GM12801 (cell line): Measurements from ENCODE around the gene TGM6.

Source experiments
- CTCF ChIP-seq: IDR thresholded peaks from one replicate; pipeline ENCODE4 v1.5.1; 2011; ENCODE audit warnings: control low read depth; ENCODE audit not compliant: insufficient read length; ENCODE audit errors: extremely low read depth

The TGM6 gene

GRCh38 chr20:2363587-2363986 is 17.1 kb upstream of the TGM6 start:
- no peak for TF ChIP-seq CTCF

DNA sequence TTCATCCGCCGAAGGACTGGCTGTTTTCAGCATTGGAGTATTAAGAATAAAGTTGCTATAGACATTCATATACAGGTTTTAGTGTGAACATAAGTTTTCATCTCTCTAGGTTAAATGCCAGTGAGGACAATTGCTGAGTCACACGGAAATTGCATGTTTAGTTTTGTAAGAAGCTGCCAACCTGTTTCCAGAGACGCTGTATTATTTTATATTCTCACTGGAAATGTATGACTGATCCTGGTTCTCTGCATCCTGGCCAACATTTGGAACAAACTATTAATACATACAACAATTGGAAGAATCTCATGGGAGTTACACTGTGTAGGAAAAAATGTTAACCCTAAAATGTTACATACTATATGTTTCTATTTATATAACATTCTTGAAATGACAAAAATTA is 16.7 kb upstream of the TGM6 start:
- no peak for TF ChIP-seq CTCF

DNA sequence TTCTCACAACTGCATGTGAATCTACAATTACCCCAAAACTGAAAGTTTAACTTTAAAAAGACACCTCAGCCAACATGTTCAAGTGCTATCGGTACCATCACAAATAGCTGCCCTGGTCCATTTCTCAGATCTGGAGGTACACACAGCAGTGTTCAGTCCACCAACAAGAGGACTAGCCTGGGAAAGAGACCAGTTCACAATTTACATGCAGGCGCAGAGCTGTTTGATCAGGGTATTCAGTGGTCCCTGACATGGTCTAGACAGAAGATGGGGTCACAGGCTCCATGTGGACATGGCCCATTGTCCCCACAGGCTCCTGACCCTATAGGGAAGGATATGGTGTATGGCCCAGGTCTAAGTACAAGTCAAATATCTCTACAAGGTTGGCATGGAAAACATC is 15.6 kb upstream of the TGM6 start:
- TF ChIP-seq CTCF, result no peak

- TF ChIP-seq CTCF, result no peak
Observed at GRCh38 chr20:2365666-2366065, 15.0 kb upstream of the TGM6 start.

DNA sequence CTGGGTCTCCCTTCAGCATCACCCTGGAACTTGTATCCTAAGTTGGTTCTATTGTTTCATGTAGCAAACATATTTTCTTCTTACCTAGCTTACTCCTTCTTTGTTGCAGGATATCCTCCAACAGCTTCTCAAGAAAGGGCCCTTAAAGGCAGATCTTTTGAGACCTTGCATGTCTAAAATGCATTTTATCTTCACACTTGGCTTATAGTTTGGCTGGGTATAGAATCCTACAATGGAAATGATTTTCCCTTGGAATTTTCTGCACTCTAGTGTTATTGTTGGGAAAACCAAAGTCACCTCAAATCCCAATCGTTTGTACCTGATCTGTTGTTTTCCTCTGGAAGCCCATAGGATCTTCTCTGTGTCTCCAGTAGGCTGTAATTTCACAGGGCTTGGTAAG is 12.1 kb upstream of the TGM6 start:
- TF ChIP-seq CTCF, result no peak

- no peak for TF ChIP-seq CTCF
Observed at GRCh38 chr20:2373098-2373497, 7.6 kb upstream of the TGM6 start.

- no peak for TF ChIP-seq CTCF
Observed at GRCh38 chr20:2374346-2375125, 6.2 kb upstream of the TGM6 start.

- TF ChIP-seq CTCF, result no peak
Observed at GRCh38 chr20:2378893-2379292, 1.8 kb upstream of the TGM6 start.
